ENCODE data around the gene MSANTD1.

DNA sequence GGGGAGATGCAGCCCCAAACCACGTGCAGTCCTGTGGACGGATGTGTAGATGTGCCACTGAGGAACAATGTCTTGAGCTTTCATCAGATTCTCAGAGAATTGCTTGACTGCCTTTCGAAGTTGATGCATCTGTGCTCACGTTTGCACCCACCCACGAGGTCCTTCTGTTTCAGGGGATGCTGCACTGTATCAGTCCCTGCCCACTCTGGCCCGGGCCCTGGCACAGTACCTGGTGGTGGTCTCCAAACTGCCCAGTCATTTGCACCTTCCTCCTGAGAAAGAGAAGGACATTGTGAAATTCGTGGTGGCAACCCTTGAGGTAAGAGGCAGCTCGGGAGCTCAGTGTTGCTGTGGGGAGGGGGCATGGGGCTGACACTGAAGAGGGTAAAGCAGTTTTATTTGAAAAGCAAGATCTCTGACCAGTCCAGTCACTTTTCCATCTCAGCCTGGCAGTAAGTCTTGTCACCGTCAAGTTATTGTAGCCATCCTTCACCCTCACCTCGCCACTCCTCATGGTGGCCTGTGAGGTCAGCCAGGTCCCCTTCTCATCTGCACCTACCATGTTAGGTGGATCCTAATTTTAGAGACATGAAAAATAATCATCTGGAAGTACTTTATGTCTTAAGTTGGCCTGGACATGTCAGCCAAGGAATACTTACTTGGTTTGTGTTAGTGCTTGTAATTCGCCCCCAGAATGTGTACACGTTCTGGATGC lies 36.4 kb upstream of the MSANTD1 start:
- TF ChIP-seq FOXK2 (IDR thresholded peaks at IDR 0.05) (no peak), BHLHE40 (IDR thresholded peaks at IDR 0.05; ENCODE audit: borderline replicate concordance) (no peak), FOXM1 (IDR thresholded peaks at IDR 0.05; ENCODE audit: borderline replicate concordance) (no peak), ARNT (IDR thresholded peaks at IDR 0.05) (no peak), SP1 (IDR thresholded peaks at IDR 0.05) (no peak), ELF4 (IDR thresholded peaks at IDR 0.05) (no peak)
- TF ChIP-seq, protein P1, sequence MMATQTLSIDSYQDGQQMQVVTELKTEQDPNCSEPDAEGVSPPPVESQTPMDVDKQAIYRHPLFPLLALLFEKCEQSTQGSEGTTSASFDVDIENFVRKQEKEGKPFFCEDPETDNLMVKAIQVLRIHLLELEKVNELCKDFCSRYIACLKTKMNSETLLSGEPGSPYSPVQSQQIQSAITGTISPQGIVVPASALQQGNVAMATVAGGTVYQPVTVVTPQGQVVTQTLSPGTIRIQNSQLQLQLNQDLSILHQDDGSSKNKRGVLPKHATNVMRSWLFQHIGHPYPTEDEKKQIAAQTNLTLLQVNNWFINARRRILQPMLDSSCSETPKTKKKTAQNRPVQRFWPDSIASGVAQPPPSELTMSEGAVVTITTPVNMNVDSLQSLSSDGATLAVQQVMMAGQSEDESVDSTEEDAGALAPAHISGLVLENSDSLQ (IDR thresholded peaks at IDR 0.05) = no peak

Measured in HEK293T (cell line).